HG03565 (cell line): ENCODE data around the gene RBBP6.

Experiments
- ATAC-seq: cut with Tn5 transposase; IDR thresholded peaks from one replicate; pipeline ENCODE4 v1.9.1; 2021; ENCODE audit warnings: mild to moderate bottlenecking, moderate library complexity; ENCODE audit not compliant: unreplicated experiment

RBBP6 gene

GRCh38 chr16:24524855-24525677, 14.3 kb upstream of the RBBP6 start:
- no peak for ATAC-seq

DNA sequence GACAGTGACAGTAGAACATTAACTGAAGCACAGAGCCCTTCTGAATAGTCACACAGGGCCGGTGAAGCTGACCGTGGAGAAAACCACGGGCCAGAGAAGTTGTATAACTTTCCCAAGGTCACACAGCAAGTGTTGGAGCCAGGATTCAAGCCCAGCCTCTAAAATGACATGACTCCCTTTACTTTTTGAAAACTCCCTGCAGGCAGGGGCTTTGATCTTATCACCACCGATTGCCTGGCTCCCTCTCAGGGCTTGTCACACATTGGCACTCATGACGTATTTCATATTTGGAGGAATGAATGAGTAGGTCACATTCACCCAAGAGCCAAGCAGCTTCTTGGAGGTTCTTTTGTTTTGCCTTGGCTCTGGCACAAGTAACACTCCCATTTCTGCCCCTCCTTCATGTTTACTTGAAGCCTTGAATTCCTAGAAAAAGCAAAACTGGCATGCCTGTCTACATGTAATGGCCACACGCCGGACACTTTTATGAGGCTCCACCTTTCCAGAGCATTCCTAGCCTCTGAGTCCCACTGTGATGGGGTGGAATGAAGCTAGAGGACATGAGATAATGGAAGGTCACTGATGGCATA, 13.3 kb upstream of the RBBP6 start:
- ATAC-seq, result no peak

DNA sequence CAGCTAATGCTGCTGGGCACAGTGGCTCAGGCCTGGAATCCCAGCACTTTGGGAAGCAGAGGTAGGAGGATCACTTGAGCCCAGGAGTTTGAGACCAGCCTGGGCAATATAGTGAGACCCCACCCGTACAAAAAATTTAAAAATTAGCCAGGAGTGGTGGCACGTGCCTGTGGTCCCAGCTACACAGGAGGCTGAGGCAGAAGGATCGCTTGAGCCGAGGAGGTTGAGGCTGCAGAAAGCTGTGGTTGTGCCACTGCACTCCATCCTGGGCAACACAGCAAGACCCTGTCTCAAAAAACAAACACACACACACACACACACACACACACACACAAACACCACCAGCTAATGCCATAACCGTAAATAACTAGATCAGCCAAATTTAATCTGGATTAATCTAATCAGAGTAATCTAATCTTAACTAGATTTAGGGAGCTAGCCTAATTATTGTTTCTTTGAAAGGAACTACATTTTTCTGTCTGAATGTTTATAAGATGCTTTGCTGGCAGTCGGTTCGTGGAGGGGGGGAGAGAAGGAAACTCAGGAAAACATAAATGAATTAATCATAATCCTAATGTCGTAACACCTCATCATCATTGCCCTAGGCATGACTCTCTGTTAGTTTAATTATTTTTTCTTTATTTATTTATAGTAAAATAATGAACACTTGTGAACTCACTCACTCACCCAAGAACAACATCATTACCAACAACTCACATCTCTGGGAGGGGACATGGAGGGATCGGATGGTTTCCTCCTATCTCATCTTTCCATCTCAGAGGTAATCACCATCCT, 12.5 kb upstream of the RBBP6 start:
- no peak for ATAC-seq

DNA sequence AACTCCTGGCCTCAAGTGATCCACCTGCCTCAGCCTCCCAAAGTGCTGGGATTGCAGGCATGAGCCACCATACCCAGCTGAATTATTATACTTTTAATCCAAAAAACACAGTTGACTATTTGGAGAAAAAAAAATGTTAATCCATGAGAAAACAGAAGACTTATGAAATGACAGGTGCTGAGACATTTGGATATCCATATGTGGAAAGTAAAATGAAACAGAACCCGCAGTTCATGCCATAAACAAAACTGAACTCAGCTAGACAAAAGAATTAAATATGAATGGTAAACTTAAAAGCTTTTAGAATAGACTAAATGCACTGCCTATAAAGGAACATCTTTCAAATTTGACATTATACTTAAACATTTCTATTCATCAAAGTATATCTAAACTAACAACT, 8.2 kb upstream of the RBBP6 start:
- no peak for ATAC-seq

GRCh38 chr16:24534620-24535019, 4.7 kb upstream of the RBBP6 start:
- no peak for ATAC-seq

DNA sequence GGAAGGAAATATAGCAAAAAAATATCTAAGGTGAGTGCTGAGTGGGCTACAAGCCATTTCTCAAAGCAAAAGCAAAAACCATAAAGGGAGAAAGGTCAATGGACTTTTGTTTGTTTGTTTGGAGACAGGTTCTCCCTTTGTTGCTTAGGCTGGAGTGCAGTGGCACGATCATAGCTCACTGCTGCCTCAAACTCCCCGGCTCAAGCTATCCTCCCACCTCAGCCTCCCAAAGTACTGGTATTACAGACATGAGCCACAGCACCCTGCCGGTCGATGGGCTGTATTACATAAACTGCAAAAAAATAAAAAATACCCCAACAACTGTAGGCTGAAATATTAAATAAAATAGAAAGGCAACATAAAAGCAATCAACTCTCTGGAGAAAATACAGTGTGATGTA, 3.5 kb upstream of the RBBP6 start:
- no peak for ATAC-seq

DNA sequence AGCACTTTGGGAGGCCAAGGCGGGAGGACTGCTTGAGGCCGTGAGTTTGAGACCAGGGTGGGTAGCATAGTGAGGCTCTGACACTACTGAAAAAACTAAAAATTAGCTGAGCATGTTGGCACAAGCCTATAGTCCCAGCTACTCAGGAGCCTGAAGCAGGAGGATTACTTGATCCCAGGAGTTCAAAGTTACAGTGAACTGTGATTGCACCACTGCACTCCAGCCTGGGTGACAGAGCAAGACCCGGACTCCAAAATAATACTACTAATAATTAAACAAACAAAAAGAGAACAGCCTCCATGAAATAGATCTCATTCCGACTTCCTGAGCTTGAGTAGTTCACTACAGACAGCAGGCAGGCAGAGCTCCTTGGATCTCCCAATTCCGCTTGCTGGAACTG, 2.7 kb upstream of the RBBP6 start:
- ATAC-seq, result no peak

DNA sequence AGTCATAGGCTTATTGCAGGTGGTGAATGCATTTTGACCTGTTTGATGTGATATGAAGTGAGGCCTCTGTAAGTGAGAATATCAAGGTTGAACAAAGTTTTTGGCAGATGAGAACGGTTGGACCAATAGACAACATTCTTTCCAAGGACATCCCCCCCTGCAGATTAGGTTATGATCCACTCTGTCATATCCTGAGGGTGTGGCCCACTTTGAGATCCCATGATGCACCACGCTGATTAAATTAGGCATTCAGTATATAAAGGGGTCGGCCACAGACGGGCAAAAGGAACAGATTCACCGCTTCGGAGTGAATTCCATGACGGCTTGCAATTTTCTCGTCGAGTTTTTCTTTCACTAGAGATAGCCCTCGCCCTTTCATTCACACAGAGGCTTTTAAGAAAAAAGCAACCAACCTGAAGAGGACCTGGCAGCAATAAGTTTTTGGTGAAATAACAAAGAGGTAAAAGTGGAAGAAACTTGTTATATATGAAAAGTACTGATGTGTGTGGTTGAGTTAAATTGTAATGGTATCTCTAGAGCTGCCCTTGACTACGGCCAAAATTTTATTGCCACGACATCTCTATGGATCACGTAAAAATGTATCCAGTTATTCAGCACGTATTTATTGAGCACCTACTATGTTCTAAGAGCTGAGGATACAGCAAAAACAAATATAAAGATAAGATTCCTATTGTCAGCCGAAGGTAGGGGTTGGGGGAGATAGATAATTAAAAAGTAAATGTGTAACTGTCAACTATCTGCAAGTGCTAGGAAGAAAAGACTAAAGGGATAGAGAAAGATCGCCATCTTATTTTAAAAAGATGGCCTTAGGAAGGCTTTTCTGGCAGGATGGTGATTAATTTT, 1.7 kb upstream of the RBBP6 start:
- no peak for ATAC-seq

- no peak for ATAC-seq
Measured at GRCh38 chr16:24538756-24539294, 541 bp upstream of the RBBP6 start.

DNA sequence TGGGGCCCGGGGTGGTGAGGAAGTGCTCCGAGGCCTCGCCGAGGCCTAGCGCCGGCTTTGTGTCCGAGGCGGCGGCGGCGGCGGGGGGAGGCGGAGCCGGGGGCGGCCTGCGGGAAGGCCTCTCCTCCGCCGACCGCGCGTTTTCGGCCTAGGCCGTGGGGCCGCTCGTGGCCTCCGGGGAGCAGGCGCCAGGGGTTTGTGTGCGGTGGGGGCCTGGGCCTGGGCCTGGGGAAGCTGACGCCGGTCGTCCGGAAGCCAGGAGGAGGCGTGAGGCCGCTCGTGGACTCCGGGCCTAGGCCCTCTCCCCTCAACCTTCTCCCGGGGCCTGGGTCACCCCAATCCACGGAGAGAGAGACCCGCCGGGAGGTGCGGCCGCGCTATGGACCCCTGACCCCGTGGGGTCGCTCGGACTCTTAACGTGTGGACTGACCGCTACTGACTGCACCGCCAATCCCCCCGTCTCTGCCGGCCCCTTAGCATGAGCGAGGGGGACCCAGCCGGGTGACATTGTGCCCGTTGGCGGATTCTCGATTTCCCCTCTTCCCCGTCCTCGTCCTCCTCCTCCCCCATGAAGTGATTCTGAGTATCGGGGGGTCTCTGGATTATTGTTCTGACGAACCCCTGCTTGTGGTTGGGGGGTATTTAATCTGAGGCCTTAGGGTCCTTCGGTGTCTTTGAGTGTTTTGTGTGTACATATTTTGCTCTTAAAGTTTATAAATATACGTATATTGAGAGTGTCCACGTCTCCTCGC, 660 bp downstream of the RBBP6 start:
- ATAC-seq, result peak; percentile 19

GRCh38 chr16:24540602-24541210, 1.3 kb downstream of the RBBP6 start:
- no peak for ATAC-seq

- no peak for ATAC-seq
Measured at GRCh38 chr16:24541233-24541933, 2.0 kb downstream of the RBBP6 start.

GRCh38 chr16:24543949-24544348, 4.6 kb downstream of the RBBP6 start:
- ATAC-seq, result no peak

GRCh38 chr16:24544640-24545039, 5.3 kb downstream of the RBBP6 start:
- no peak for ATAC-seq

- ATAC-seq, result no peak
Measured at GRCh38 chr16:24550295-24550694, 10.9 kb downstream of the RBBP6 start.

DNA sequence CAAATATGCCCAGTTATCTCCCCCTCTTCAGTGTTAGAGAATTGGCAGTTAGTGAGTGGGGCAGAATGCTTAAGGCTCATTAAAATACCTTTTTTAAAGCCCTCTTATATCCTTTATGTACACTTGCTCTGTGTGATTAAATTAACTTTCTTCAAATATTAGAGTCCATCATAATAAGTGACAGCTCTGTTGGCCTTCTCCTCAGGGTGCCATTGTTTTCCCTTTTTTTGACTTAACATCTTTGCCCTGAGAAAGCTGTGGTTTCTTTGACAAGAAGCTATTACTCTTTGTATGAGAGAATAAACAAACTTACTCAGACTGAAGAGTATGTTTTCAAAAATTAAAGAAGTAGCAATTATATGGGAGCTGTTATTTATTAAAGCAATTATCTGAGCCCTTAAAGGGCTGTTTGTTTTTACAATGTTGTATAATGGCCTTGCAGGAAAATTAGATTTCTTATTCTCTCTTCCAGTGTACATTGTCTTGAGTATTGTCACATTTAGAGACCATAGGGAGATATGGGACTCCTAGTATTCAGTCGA, 13.4 kb downstream of the RBBP6 start:
- ATAC-seq, result no peak

GRCh38 chr16:24553983-24554382, 14.6 kb downstream of the RBBP6 start:
- ATAC-seq, result no peak

- ATAC-seq, result no peak
Measured at GRCh38 chr16:24555346-24555872, 16.0 kb downstream of the RBBP6 start.
